Type B pancreatic cell (in vitro differentiated cells): ENCODE results near the gene CRIP1. TPM values are rescaled to one million over a fixed set of nuclear protein-coding genes. Genes with fewer than 3 reads are reported as not detected.

ENCODE experiments used
- DNase-seq: peaks from one replicate; pipeline ENCODE4 v3.0.0; 2021; ENCODE audit warnings: mixed read lengths; ENCODE audit not compliant: unreplicated experiment; ENCODE audit errors: extremely low spot score
- H3K27ac Mint-ChIP-seq: 2 replicates; pipeline ENCODE4 v1.8.0; 2021; ENCODE audit warnings: mild to moderate bottlenecking, mixed read lengths
- H3K27me3 Mint-ChIP-seq: 2 replicates; pipeline ENCODE4 v1.8.0; 2021; ENCODE audit warnings: mixed read lengths
- H3K36me3 Mint-ChIP-seq: 2 replicates; pipeline ENCODE4 v1.8.0; 2021; ENCODE audit warnings: mixed read lengths
- H3K4me1 Mint-ChIP-seq: one replicate; pipeline ENCODE4 v1.8.0; 2021; ENCODE audit warnings: mixed read lengths; ENCODE audit not compliant: unreplicated experiment
- H3K4me3 Mint-ChIP-seq: 2 replicates; pipeline ENCODE4 v1.8.0; 2021; ENCODE audit warnings: mild to moderate bottlenecking, mixed read lengths
- H3K9me3 Mint-ChIP-seq: 2 replicates; pipeline ENCODE4 v1.8.0; 2021; ENCODE audit warnings: mixed read lengths
- CTCF ChIP-seq: fragments of 200-600 bp; sonication (generic); conservative IDR thresholded peaks from 2 replicates; pipeline ENCODE4 v1.5.0; 2021; ENCODE audit warnings: antibody characterized with exemption, mild to moderate bottlenecking
- total RNA-seq: library from RNA; stranded (reverse); gene quantifications from 2 replicates; pipeline ENCODE4 v1.2.1, GENCODE V29; 2021; ENCODE audit warnings: low replicate concordance

CRIP1 gene
- total RNA-seq, 1 donor from 2014 or later = 15.4 TPM

- DNase-seq = no peak
- no peak overlapping the region for H3K27ac Mint-ChIP-seq
- H3K36me3 Mint-ChIP-seq = peaks cover 4% of the 10 kb centered on the region
- TF ChIP-seq CTCF = peak; percentile 84
- H3K27me3 Mint-ChIP-seq = no peaks in the 10 kb centered on the region
- H3K9me3 Mint-ChIP-seq = no peaks in the 10 kb centered on the region
- no peak overlapping the region for H3K4me3 Mint-ChIP-seq
- H3K4me1 Mint-ChIP-seq = no peaks in the 10 kb centered on the region
Observed at GRCh38 chr14:105448706-105449111, 38.0 kb upstream of the CRIP1 start.

GRCh38 chr14:105449276-105450122 is 37.2 kb upstream of the CRIP1 start:
- no peak for DNase-seq
- Mint-ChIP-seq H3K4me1 (no peaks in the 10 kb centered on the region), H3K36me3 (peaks cover 4% of the 10 kb centered on the region), H3K4me3 (no peak overlapping the region), H3K9me3 (no peaks in the 10 kb centered on the region), H3K27ac (no peak overlapping the region), H3K27me3 (no peaks in the 10 kb centered on the region)
- TF ChIP-seq CTCF = no peak

- Mint-ChIP-seq H3K27me3 (no peaks in the 10 kb centered on the region), H3K4me1 (no peaks in the 10 kb centered on the region), H3K27ac (no peak overlapping the region), H3K36me3 (peaks cover 4% of the 10 kb centered on the region), H3K4me3 (no peak overlapping the region), H3K9me3 (no peaks in the 10 kb centered on the region)
- no peak for TF ChIP-seq CTCF
- no peak for DNase-seq
Observed at GRCh38 chr14:105450123-105450505, 36.6 kb upstream of the CRIP1 start.

GRCh38 chr14:105450864-105451720 is 35.6 kb upstream of the CRIP1 start:
- no peaks in the 10 kb centered on the region for H3K27me3 Mint-ChIP-seq
- no peak for TF ChIP-seq CTCF
- H3K4me1 Mint-ChIP-seq = no peaks in the 10 kb centered on the region
- H3K36me3 Mint-ChIP-seq = peaks cover 4% of the 10 kb centered on the region
- no peak for DNase-seq
- no peaks in the 10 kb centered on the region for H3K9me3 Mint-ChIP-seq
- H3K4me3 Mint-ChIP-seq = no peak overlapping the region
- no peak overlapping the region for H3K27ac Mint-ChIP-seq

- DNase-seq = no peak
- Mint-ChIP-seq H3K4me3 (no peak overlapping the region), H3K4me1 (no peaks in the 10 kb centered on the region), H3K27ac (no peak overlapping the region), H3K36me3 (peaks cover 4% of the 10 kb centered on the region), H3K27me3 (no peaks in the 10 kb centered on the region), H3K9me3 (no peaks in the 10 kb centered on the region)
- no peak for TF ChIP-seq CTCF
Observed at GRCh38 chr14:105452963-105453362, 33.7 kb upstream of the CRIP1 start.
